GM20431 (cell line): ENCODE results near the gene SLC44A3.

Source experiments
- in situ Hi-C: fragments of 300-500 bp; cut with MseI, MboI; formaldehyde crosslinking; loops from one replicate; pipeline ENCODE4 v1.15.0; 2020; ENCODE audit warnings: low sequenced_read_pairs; ENCODE audit not compliant: unreplicated experiment

SLC44A3 gene

DNA sequence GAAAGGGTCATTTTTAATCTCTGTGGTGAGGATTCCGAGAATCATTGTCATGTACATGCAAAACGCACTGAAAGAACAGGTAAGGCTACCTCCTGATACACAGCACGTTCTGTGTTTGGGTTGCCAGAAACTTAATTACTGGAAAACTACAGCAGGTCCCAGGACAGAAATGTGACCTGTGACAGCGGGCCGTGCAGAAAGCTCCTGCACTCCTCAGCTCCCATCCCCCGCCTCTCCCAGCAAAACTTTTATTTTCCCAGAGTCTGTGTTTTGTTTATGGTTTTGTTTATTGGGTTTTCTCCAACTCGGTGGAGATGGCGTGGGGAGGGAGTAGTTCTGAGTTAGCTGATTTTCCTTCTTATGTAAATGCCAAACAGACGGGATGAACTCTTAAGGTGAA, 44.7 kb downstream of the SLC44A3 start:
- in situ Hi-C loops, result no loop called here

DNA sequence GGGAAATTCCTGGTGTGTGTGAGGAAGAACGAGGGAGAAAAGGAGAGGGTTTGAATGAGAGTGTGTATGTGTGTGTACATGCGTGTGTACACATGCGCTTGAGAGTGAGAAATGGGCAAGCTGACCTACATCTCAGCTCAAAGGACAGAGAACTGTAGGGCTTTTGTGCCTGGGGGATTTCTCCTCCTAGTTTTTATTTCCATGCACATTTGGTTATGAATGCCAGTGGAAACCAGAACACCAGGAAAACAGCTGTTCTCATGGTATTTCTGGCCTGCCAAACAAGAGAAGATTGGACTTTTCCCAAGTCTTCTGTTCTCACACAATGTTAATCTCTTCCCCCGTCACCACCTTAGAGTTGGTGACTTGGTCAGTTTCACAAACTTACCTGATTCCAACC, 45.2 kb downstream of the SLC44A3 start:
- in situ Hi-C loops, result no loop called here

DNA sequence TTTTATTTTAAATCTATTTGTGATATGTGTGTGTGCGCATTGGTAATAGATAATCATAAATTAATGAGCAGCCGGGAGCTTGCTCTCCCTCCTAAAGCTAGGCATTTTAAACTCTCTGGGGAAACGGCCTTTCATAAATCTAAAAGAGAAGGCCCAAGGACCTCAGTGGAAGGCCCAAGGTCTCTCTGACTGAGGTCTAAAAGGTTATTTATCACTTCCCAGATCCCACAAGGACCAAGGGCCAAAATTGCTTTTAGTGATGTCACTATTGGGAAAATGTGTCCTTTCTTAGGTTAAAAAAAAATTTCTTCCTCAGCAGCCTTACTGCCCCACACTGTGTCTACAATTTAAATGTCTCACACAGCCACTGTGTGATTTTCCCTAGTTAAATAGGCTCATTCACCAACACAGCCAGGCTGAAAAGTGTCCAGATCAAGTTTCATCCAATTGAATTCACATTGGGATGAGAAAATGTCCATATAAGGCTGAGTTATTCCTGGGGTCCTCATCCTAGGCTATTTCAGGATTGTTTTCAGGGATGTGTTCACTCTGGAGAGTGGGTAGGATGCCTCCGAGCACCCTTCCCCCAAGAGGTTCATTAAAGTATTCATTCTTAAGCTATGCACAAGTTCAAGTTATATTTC, 46.1 kb downstream of the SLC44A3 start:
- in situ Hi-C loops, result no loop called here

DNA sequence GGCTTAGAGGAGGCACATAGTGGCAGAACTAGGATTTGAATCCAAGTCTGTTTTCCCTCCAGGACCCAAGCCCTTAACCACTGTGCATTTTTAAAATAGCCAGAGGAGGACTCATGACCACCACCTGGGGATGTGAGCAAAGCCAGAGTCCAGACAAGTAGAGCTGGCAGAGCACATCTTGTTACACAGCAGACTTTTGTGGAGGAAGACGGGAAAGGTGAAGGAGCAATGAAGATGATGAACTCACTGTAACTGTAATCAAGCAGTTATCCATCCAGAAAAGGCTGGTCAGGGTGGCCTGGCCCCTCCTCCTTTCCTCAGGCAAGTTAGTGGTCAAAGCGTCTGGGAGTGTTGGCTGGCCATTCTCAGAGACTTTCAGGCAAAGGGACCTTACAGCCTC, 50.9 kb downstream of the SLC44A3 start:
- in situ Hi-C loops, result no loop called here

DNA sequence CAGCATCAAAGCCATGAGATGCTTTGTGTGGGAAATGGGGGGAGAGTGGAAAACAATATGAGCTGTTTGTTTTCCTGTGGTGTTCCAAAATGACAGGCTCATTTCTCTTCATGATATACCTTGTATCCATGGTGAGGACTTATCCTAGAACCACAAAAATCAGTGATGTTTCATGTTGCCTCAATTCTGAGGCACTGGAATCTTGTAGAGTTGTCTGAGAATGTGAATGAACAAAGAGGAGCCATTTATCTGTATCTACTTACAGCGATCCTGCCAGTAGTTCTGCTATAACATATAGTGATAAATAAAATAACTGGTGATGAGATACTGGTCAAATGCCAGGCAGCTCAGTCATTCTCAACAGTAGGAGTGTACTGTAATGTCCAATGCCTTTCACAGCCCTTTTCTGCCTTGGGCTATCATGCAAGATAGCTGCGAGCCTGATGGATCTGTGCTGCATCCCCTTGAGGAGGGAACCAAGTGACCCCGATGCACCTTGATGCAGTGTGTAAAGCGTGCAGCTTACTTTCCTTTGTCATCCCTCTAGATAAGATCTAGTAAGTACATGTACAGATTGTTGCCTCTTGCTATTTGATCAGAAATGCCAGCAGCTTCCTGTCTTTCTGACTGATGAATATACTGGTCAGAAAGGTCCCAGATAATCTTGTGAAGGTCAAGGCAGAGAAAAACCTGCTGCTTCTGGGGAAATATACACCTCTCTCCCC, 52.8 kb downstream of the SLC44A3 start:
- in situ Hi-C loops, result no loop called here

DNA sequence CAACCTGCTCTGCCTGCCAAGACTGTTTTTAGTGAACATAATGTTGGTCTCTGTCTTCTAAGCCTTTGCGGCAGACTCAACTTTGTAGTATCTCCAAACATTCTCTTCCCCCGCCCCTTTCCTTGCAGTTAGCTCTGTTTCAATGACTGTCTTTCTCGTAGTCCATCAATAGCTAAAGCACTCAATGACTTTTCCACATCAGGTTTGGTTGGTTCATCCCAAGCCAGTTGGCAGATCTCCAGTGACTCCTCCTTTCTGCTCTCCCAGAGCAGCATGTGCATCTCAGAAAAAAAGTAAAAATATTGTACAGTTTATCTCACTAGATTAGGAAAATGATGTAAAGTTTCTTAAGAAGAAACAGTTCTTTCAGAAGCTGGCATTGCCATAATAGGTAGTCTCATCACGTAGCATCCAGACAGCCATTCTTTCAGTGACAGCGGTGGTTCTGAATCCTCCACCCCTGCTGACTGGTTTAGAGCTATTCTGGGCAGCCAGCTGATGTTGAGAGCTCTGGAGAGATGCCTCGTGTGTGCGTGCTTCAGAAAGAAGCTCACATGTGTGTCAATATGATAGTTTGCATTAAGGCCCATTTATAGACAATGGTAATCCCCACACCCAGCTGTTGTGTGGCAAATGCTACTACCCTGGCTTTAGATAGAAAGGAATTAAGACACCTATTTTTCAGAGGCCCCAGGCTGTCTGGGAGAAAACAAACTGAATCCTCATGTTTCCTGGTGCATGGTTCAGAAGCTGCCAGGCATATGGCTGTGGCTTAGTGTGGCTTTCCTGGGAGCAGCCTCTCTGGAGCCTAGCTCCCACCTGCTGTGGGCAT, 53.6 kb downstream of the SLC44A3 start:
- in situ Hi-C loops, result no loop called here

DNA sequence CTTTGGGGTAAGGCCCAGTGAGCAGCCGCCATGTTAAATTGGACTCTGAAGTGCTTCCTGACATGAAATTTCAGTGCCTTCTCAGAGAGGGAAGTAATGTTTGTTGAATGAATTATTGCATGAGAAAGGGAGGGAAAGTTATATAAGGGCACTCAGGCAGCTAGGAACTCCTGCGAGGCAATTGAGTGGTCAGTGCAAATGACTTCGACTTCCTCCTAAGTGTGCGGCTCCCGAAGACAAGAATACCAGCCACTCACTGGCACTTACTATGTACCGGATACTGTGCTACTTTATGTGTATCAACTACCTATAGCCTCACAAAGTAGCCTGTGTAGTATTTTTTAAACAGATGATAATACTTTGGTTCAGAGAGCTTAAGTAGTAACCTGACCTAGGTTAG, 54.3 kb downstream of the SLC44A3 start:
- in situ Hi-C loops, result no loop called here

DNA sequence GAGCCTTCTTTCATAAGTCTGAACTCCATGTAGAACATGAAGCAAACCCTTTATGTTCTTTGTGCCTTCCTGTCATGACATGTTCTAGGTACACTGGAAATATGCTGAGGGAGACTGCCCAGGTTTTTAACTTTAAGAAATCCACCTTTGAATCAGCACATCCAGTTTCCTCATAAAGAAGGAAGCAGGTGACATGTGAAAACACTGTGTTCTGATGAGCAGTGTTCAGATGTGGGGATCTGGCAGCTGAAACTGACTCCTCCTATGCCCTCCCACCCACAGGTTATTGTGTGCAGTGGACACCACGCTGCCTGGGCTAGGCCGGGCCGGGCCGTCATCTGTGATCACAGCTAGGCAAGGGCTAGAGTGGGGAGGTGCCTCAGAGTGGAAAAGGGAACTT, 55.6 kb downstream of the SLC44A3 start:
- in situ Hi-C loops, result no loop called here

DNA sequence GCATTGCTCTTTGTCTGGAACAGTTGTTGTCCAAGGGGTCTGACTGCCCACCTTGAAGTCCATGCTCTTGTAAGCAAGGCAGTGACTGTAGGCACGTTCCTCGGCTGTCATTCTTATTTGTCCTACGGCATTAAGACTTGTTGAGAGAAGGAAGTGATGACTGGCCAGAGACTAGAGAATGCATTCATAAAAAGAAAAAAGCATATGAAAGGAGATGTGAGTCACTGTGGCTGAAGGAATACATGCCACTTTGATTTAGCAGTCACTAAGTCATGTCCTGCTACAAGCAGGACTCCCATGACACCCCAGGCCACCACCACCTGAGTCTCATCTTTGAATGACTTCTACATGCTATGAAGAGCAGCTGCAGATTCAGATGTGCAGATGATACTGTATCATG, 56.2 kb downstream of the SLC44A3 start:
- in situ Hi-C loops, result no loop called here

DNA sequence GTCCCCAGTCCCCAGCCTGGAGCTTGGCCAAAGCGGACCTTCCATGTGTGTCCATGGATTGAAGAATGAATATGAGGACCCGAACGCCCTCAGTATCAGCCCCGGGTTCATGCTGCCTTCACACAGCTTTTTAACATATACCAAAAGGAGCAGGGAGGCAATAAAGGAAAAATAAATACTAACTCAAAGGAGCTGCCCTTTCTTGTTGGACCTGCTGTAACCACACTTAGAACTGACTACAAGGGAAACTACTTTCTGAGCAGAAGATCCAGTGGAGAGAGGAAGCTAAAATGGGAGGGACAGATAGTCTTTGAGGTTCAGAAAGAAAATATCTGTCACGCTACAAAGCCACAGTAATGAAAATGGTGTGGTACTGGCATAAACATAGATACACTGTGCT, 58.2 kb downstream of the SLC44A3 start:
- in situ Hi-C loops, result no loop called here

DNA sequence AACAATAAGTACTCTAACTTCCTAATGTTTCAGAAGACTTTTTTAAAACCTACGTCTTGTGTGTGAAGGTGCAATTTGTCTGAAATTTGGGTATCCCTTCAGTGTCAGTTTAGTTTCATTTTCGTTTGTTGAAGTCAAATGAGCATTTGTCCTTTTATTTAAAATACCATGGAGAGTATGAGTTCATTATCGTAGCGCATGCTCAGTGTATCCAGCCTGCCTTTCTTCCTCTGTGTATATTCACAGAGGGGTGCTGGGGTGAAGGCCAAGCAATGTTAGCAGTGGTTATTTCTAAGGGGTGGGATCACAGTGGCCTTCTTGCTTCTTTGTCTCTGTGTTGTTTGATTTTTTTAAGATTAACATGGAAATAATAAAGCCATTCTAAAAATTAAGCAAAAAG, 63.5 kb downstream of the SLC44A3 start:
- in situ Hi-C loops, result no loop called here

DNA sequence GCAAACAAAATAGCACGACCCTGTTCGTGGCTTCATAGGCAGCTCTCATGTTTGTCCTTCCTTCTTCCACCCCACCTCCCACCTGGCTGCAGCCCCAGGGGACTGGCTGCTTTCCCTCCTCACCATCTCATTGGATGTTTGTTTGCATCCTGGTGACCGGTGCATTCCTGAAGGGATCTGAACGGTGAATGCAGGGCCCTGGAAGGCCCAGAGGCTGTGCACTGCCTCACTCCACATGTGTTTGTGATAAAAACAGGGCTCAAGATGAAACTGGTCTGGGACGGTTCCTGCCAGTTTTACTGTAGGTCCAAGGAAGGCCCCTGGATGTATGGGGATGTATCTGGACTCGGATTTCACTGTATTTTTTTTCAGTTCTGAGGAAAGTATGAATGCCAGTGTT, 63.9 kb downstream of the SLC44A3 start:
- in situ Hi-C loops, result no loop called here

DNA sequence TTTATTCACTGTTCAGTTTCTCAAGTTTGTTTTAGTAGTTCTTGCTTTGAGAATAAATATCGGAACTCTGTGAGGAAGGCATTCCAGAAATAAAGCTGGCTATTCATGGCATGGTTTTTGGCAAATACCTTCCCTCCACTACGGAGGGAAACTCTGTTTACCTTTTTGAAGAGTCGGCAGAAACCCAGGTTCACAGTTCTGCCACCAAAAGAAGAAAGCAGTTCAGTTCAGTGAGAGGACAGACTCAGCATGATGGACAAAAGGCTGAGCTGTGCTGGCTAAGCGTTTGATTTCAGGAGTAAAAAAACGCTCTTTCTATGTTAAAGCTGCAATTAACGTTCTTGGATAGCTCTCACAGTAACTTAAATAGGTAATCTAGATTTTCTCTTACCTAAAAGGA, 64.3 kb downstream of the SLC44A3 start:
- in situ Hi-C loops, result no loop called here

DNA sequence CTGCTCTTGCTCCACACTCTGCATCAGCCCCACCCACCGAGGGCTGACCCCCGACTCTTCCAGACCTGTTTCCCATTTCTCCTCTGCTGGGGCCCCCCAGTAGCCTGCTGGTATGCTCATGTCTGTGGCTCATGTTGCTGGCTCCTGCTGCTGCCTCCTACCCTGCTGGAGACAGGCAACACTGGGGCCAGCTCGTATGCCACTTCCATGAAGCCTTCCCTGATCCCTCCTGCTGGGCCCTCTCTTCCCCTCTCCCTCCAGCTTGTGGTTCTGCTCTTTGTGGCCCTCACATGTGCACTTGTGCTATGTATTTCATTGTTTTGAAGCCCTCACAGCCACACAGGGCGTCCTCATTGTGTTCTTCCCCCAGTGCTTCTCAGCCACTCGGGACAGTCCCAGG, 66.2 kb downstream of the SLC44A3 start:
- in situ Hi-C loops, result no loop called here

DNA sequence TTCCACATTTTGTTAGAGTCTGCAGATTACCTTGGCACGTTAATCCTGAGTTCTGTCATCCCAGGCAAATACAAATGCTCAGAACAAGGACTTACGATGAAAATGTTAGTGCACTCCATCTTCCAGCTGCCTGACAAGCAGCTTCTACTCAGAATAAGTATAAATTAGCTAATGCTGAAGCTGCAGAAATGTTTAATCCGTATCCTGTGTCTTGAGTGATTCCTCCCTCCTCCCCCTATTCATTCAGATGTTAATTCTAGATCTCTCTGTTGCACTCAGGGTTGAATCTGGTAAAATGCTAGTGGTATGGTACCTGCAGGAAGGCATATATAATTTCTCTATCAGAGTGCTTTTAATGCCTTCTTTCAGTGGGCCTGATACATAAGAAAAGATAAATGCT, 66.9 kb downstream of the SLC44A3 start:
- in situ Hi-C loops, result no loop called here

DNA sequence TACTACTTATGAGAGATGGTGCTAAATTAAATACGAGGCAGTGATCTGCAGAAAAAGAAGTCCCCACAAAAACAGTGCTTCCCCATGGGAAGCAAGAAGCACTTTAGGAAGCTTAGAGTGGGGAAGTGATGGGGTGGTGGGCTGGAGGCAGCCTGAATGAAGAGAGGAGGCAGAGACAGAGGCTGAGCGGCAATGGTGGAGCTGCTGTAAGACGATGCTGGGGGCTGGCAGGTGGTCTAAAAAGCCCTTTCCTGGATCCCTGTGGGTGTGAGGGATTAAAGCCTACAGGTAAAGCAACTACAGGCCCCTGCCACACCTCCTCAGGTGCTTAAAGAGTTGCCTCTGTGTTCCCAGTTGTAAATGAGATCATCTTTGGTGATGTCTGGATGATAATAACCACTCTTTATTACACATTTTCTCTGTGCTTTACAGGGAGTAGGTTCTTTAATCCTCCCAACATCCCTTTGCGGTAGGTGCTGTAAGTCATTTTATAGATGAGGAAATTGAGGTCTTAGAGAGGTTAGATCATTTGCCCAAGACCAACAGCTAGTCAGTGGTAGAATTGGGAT, 67.5 kb downstream of the SLC44A3 start:
- in situ Hi-C loops, result no loop called here

DNA sequence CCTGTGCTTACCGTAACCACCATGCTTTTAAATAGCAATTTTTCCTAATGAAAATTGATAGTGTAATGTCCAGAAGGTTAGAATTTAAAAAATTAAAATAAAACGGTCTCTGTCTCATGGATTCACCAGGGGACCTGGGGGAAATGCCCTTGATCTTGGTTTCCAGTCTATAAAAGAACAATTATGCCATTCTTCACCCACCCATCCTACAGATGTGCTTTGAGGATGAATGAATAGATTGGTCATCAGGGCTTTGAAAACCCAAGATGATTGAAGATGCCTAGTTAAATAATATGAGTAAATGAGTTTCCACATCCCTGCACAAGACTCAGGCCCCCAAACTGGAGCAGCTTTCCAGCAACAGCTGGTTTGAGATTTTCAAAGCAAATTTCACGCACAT, 68.0 kb downstream of the SLC44A3 start:
- in situ Hi-C loops, result no loop called here

DNA sequence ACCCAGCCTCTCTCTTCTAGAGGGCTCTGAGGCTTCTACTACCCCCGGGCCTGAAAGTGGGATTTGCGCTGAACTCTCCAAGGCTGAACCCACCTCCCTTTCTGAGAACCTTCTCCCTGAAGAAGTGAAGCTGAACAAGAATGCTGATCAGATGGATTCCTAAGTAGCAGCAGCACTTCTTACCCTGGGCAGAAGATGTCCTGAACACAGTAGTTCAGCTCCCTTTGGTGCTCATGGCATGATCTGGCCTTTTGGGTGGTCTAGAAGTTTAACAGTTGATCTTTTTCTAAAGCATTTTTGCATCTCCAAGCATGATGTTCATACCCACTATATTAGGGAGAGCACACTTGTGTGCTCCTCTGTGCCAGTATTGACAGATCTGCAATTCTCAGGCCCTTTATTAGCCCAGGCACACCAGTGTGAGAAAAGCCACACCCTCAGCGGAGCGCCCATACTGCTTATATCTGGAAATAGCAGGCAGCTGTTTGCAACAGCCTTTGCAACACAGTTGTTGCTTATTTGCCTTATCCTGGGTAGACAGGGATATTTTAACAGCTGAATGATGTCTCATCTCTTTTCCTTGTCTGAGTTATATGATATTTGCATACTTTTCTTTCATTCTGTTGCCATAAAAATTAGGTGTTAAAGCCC, 72.6 kb downstream of the SLC44A3 start:
- in situ Hi-C loops, result no loop called here

DNA sequence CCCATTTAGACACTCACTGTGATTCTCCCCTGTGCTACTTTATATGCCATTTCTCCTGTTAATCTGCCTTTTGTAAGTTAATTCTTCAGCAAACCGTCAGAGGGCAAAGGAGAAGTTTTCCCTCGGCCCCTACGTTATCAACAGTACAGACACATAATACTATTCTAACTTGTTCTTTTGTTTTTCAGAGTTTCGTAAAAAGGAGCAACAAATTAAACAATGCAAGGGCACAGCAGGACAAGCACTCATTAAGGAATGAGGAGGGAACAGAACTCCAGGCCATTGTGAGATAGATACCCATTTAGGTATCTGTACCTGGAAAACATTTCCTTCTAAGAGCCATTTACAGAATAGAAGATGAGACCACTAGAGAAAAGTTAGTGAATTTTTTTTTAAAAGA, 74.5 kb downstream of the SLC44A3 start:
- in situ Hi-C loops, result no loop called here

DNA sequence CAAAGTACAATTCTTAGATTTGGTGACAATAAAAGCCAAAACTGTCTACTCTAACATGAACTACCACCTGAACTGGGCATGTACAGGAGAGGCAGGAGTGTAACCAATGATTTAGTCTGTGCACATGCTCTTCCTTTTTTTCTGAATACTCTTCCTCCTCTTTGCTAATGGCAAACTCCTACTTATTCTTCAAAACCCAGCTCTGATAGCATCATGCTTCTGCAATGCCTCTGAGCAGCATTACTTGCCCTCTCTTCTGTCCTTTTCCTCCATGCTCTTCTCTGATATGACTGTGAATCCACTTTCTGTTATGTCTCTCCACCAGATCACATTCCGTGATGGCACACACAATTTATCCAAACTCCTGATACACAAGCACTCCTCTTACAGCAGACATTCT, 75.4 kb downstream of the SLC44A3 start:
- in situ Hi-C loops, result no loop called here
